ENCODE measurements around the gene MAP3K14.

MAP3K14 gene

GRCh38 chr17:45277992-45278391 lies 38.8 kb downstream of the MAP3K14 start:
- peak overlapping the region; percentile 5 for H3K4me2 ChIP-seq (ENCODE audit: low read length)
- no peak overlapping the region for H3K4me3 ChIP-seq (ENCODE audit: low read depth, low read length)
- no peak overlapping the region for H2AFZ ChIP-seq
- TF ChIP-seq CTCF (IDR thresholded peaks at IDR 0.05), result no peak
- no peak overlapping the region for H3K9ac ChIP-seq
- H3K9me3 ChIP-seq (ENCODE audit: control insufficient read depth, low read length), result no peaks in the 10 kb centered on the region
- no peaks in the 10 kb centered on the region for H3K27me3 ChIP-seq (ENCODE audit: control insufficient read depth, insufficient read depth, low read length)
- peak overlapping the region; percentile 45 for H3K27ac ChIP-seq
- H3K79me2 ChIP-seq, result peaks cover 3% of the 10 kb centered on the region
- peaks cover 9% of the 10 kb centered on the region for H3K4me1 ChIP-seq
- no peaks in the 10 kb centered on the region for H3K36me3 ChIP-seq (ENCODE audit: control insufficient read depth, insufficient read depth, low read length)

GRCh38 chr17:45277216-45277849 lies 39.5 kb downstream of the MAP3K14 start:
- TF ChIP-seq CTCF (IDR thresholded peaks at IDR 0.05), result peak; percentile 89
- Histone ChIP-seq H3K79me2 (peaks cover 3% of the 10 kb centered on the region), H3K9me3 (ENCODE audit: control insufficient read depth, low read length) (no peaks in the 10 kb centered on the region), H3K4me2 (ENCODE audit: low read length) (peak overlapping the region; percentile 29), H3K27ac (peak overlapping the region; percentile 45), H3K27me3 (ENCODE audit: control insufficient read depth, insufficient read depth, low read length) (no peaks in the 10 kb centered on the region), H2AFZ (peak overlapping the region; percentile 34), H3K4me3 (ENCODE audit: low read depth, low read length) (peak overlapping the region; percentile 20), H3K9ac (no peak overlapping the region), H3K36me3 (ENCODE audit: control insufficient read depth, insufficient read depth, low read length) (no peaks in the 10 kb centered on the region), H3K4me1 (peaks cover 9% of the 10 kb centered on the region)

GRCh38 chr17:45276031-45276430 lies 40.8 kb downstream of the MAP3K14 start:
- Histone ChIP-seq H3K27ac (no peak overlapping the region), H3K4me2 (ENCODE audit: low read length) (no peak overlapping the region)

GRCh38 chr17:45274033-45274432 lies 42.8 kb downstream of the MAP3K14 start:
- Histone ChIP-seq H3K36me3 (ENCODE audit: control insufficient read depth, insufficient read depth, low read length) (no peaks in the 10 kb centered on the region), H3K4me3 (ENCODE audit: low read depth, low read length) (no peak overlapping the region)

More at GRCh38 chr17:45276031-45276430, 40.8 kb downstream of the MAP3K14 start:
- no peak overlapping the region for H3K4me3 ChIP-seq (ENCODE audit: low read depth, low read length)
- no peak overlapping the region for H3K9ac ChIP-seq
- H3K9me3 ChIP-seq (ENCODE audit: control insufficient read depth, low read length), result no peaks in the 10 kb centered on the region
- peaks cover 3% of the 10 kb centered on the region for H3K79me2 ChIP-seq
- H2AFZ ChIP-seq, result no peak overlapping the region
- no peak for TF ChIP-seq CTCF (IDR thresholded peaks at IDR 0.05)
- no peaks in the 10 kb centered on the region for H3K36me3 ChIP-seq (ENCODE audit: control insufficient read depth, insufficient read depth, low read length)
- no peaks in the 10 kb centered on the region for H3K27me3 ChIP-seq (ENCODE audit: control insufficient read depth, insufficient read depth, low read length)
- peaks cover 9% of the 10 kb centered on the region for H3K4me1 ChIP-seq

More at GRCh38 chr17:45274033-45274432, 42.8 kb downstream of the MAP3K14 start:
- H3K79me2 ChIP-seq, result peaks cover 3% of the 10 kb centered on the region
- H3K27me3 ChIP-seq (ENCODE audit: control insufficient read depth, insufficient read depth, low read length), result no peaks in the 10 kb centered on the region
- no peak for TF ChIP-seq CTCF (IDR thresholded peaks at IDR 0.05)
- H3K4me2 ChIP-seq (ENCODE audit: low read length), result no peak overlapping the region
- H3K4me1 ChIP-seq, result peaks cover 9% of the 10 kb centered on the region
- H3K9ac ChIP-seq, result no peak overlapping the region
- H2AFZ ChIP-seq, result no peak overlapping the region
- no peaks in the 10 kb centered on the region for H3K9me3 ChIP-seq (ENCODE audit: control insufficient read depth, low read length)
- H3K27ac ChIP-seq, result no peak overlapping the region
